ENCODE results near the gene PCYT1B. TPM values are rescaled to one million over a fixed set of nuclear protein-coding genes. Genes with fewer than 3 reads are reported as not detected.

PCYT1B gene
- under 1 TPM; 0.25 to 0.45 TPM for total RNA-seq

DNA sequence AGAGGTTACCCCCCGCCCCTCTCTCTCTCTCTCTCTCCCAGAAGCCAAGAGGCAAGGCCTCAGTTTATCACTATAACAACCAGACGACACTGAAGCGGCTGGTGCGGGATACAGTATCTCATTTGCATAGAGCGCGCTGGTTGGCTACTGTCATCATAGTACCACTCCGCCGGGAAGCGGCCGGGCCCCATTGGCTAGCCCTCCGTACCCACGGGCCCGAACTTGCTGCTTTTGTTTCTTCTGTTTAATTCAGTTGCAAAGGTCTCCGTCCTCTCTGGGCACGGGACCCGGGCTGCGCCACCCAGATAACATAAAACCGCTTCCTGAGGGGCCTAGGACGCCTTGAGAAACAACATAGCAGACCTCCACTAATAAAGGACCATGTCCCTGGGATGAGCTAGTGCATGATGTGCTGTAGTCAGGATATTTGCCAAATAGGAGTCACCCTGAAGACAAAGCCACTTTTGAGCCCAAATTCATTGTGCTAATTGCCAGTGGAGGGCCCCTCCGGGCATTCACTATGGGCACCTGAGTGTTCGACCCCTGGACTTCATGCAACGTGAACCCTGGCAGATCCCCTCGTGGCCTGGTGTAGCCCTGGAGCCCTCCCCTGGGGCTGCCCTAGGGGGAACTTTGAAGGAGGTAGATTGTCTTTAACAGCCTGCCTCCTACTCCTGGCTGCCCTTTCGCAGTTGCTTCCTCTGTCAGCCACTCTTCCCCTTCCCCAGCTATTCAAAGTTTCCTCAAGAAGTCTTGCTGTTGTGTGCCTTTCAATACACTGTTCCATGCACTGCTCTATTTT, at the start of gene PCYT1B:
TSS of gene PCYT1B (minus strand) at position 91 of the 802 bp plus-strand sequence. CDS start 242 bp downstream, outside the sequence.
- Mint-ChIP-seq H3K27me3 (peaks cover 15% of the 10 kb centered on the region), H3K27ac (no peak within 1 kb of the TSS), H3K4me3 (peak within 1 kb of the TSS; percentile 62), H3K4me1 (peaks cover 19% of the 10 kb centered on the region), H3K9me3 (no peaks in the 10 kb centered on the region), H3K36me3 (ENCODE audit: low read depth) (no peaks in the 10 kb centered on the region)
- ChIA-PET POLR2A (no interaction called here), CTCF (interaction anchor here (1.5 kb wide), 1 partner anchor 277 kb away, joined by 5 read pairs; no protein-coding TSS in a partner anchor)
- DNase-seq, result peak; percentile 69

DNA sequence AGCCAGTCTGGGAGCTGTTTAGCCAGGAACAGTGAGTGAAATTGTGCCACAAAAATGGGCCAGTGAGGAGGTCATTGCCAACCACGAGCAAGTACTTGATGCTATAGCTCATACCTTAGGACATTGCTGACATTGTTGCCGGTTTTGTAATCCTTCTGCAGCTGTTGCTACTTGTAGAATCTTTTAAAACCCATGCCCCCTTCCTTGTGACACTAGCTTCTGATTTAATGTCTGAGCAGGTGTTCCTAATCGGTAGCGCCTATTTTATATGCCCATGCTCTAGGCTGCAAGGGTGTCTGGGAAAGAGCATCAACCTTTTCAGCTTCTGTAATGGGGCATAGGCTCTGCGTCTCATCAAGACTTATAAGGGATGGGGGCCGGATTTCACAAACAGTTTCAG, 49.1 kb upstream of the PCYT1B start:
- H3K4me1 Mint-ChIP-seq, result peaks cover 35% of the 10 kb centered on the region
- POLR2A ChIA-PET, result no interaction called here
- H3K4me3 Mint-ChIP-seq, result no peak overlapping the region

DNA sequence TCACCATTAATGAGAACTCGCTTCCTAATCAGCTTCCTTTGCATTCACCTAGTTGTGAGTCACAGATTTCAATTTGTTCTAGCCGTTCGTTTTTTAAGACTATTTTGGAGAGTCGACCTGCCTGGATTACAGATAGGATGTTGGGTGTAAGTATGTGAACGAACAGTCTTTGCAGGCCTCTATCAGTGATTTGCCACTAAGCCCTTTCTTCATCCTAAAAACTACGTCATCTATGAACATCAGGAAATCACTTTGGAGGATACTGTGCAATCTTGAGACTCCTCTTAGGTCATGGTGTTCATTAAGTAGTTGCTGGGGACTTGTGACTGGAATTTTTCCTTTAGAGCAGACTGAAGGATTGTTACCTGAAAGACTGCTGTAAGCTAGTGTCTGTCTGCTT, 47.7 kb upstream of the PCYT1B start:
- no peak for DNase-seq
- POLR2A ChIA-PET, result interaction anchor here (0.5 to 1.8 kb wide), 4 partner anchors 49 to 912 kb away, joined by 3 to 4 read pairs (median 3); partner anchors contain the start of gene SAT1
- CTCF ChIA-PET, result interaction anchor here (1.3 kb wide), 1 partner anchor 325 kb away, joined by 3 read pairs; no protein-coding TSS in a partner anchor
- H3K27ac Mint-ChIP-seq, result peak overlapping the region; percentile 82
- peaks cover 35% of the 10 kb centered on the region for H3K4me1 Mint-ChIP-seq
- peak overlapping the region; percentile 88 for H3K4me3 Mint-ChIP-seq
- H3K27me3 Mint-ChIP-seq, result peaks cover 3% of the 10 kb centered on the region
- peaks cover 14% of the 10 kb centered on the region for H3K36me3 Mint-ChIP-seq (ENCODE audit: low read depth)
- no peaks in the 10 kb centered on the region for H3K9me3 Mint-ChIP-seq

More for the DNA sequence above, 49.1 kb upstream of the PCYT1B start:
- no peak overlapping the region for H3K27ac Mint-ChIP-seq
- CTCF ChIA-PET, result interaction anchor here (0.9 to 1.4 kb wide), 2 partner anchors 20 to 142 kb away, joined by 3 read pairs; no protein-coding TSS in a partner anchor
- DNase-seq, result no peak
- H3K27me3 Mint-ChIP-seq, result no peaks in the 10 kb centered on the region
- H3K36me3 Mint-ChIP-seq (ENCODE audit: low read depth), result peaks cover 20% of the 10 kb centered on the region
- no peaks in the 10 kb centered on the region for H3K9me3 Mint-ChIP-seq

DNA sequence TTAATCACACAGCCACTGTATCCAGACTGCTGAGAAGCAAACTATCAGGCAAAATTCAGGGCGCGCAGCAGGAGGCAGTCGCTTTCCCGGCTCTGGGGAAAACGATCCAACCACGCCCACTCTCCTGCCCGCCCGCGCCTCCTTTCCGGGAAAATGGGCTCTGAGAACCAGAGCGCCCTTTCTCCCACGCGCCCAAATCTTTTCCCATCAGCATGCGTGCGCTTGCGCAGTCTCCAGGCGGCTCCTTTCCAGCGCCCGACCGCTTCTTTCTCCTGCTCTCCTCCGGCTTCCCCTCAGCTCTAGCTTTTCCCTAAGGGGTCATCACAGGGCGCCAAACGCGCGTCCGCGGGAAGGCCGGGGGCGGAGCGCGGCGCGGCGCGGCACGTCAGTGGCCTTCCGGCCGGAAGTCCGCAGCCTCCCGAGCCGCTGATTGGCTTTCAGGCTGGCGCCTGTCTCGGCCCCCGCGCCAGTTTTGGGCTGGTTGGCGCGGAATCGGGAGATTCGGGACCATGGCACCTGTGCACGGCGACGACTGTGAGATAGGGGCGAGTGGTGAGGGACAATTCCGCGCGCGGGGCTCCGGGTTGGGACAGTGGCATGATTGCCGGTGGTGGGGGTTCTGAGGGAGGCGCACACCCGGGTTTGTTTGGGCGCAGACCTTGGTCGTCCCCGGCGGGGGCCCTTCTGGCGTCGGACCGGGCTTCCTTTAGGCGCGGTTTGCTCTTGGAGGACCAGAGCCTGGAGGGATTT, 46.5 kb upstream of the PCYT1B start, which contains the start of gene POLA1:
TSS of gene POLA1 (plus strand) at position 466 of the 750 bp plus-strand sequence. CDS start at position 510, 44 bp downstream.
- peak; percentile 79 for DNase-seq
- Mint-ChIP-seq H3K36me3 (ENCODE audit: low read depth) (peaks cover 12% of the 10 kb centered on the region), H3K9me3 (no peaks in the 10 kb centered on the region), H3K27ac (peak within 1 kb of the TSS; percentile 82), H3K4me3 (peak within 1 kb of the TSS; percentile 88), H3K4me1 (peaks cover 35% of the 10 kb centered on the region), H3K27me3 (peaks cover 3% of the 10 kb centered on the region)
- ChIA-PET POLR2A (interaction anchor here (1.0 to 1.8 kb wide), 2 partner anchors 50 to 911 kb away, joined by 3 to 4 read pairs; partner anchors contain the start of gene SAT1), CTCF (no interaction called here)

DNA sequence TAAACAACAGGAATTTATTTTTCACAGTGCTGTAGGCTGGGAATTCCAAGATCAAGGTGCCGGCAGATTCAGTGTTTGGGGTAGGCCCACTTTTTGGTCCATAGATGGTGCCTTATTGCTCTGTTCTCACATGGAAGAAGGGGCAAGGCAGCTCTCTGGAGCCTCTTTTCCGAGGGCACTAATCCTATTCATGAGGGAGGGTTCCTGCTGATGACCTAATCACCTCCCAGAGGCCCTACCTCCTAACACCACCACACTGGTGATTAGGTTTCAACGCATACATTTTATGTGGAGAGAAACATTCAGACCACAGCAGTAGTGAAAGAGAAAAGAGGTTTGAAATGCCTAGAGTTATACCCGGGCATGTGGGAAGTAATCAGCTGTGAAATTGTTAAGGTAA, 45.2 kb upstream of the PCYT1B start:
- Mint-ChIP-seq H3K27ac (no peak overlapping the region), H3K9me3 (no peaks in the 10 kb centered on the region), H3K4me3 (no peak overlapping the region), H3K27me3 (peaks cover 3% of the 10 kb centered on the region), H3K36me3 (ENCODE audit: low read depth) (peaks cover 12% of the 10 kb centered on the region), H3K4me1 (peaks cover 30% of the 10 kb centered on the region)
- CTCF ChIA-PET, result no interaction called here
- POLR2A ChIA-PET, result no interaction called here
- DNase-seq, result no peak

DNA sequence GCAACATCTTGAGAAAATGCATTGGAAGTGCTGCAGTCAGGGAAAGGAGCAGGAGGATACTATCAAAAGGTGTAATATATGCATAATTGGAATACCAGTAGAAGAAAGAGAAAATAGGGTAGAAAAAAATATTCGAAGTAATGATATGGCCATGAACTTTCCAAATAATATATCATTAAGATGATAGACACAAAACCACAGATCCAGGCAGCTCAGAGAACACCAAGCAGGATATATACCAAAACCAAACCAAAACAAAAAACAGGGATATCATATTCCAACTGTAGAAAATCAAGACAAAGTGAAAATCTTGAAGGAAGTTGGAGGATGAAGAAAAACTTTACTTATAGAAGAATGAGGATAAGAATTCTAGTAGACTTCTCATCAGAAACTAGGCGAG, 36.9 kb upstream of the PCYT1B start:
- Mint-ChIP-seq H3K27ac (no peak overlapping the region), H3K36me3 (ENCODE audit: low read depth) (peaks cover 10% of the 10 kb centered on the region), H3K4me1 (peaks cover 7% of the 10 kb centered on the region), H3K4me3 (no peak overlapping the region), H3K9me3 (peaks cover 6% of the 10 kb centered on the region), H3K27me3 (peaks cover 4% of the 10 kb centered on the region)
- CTCF ChIA-PET, result no interaction called here
- DNase-seq, result no peak
- POLR2A ChIA-PET, result no interaction called here

DNA sequence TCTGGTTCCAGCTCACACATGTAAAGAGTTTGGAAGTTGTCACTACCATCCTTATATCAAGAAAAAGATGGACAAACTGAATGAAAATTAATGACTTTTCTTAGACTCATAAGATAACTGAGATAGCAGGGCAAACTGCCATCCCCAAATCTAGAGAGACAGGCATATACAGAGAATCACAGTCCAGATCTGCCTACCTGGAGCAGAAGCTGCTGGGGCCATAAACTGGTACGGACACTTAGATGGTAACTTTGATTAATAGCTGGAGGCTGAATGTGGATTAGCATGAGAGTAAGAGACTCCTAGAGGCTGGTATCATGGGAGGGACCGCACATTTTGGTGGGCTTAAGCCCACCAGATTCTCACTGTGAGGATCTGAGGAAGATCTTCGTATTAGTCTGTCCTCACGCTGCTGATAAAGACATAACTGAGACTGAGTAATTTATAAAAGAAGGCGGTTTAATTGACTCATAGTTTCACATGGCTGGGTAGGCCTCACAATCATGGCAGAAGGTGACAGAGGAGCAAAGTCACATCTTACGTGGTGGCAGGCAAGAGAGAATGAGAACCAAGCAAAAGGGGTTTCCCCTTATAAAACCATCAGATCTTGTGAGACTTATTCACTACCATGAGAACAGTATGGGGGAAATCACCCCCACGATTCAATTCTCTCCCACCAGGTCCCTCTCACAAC, 35.7 kb upstream of the PCYT1B start:
- H3K4me1 Mint-ChIP-seq, result peaks cover 7% of the 10 kb centered on the region
- peak; percentile 18 for DNase-seq
- peaks cover 10% of the 10 kb centered on the region for H3K36me3 Mint-ChIP-seq (ENCODE audit: low read depth)
- H3K4me3 Mint-ChIP-seq, result no peak overlapping the region
- H3K27ac Mint-ChIP-seq, result no peak overlapping the region
- ChIA-PET CTCF (interaction anchor here (0.5 kb wide), 1 partner anchor 712 kb away, joined by 3 read pairs; no protein-coding TSS in a partner anchor), POLR2A (no interaction called here)
- peaks cover 4% of the 10 kb centered on the region for H3K27me3 Mint-ChIP-seq
- peaks cover 6% of the 10 kb centered on the region for H3K9me3 Mint-ChIP-seq

- DNase-seq, result no peak
- ChIA-PET CTCF (interaction anchor here (0.6 to 1.4 kb wide), 7 partner anchors 19 to 468 kb away, joined by 3 to 4 read pairs (median 3); no protein-coding TSS in a partner anchor), POLR2A (no interaction called here)
- Mint-ChIP-seq H3K36me3 (ENCODE audit: low read depth) (no peaks in the 10 kb centered on the region), H3K9me3 (no peaks in the 10 kb centered on the region), H3K4me3 (no peak overlapping the region), H3K27me3 (peaks cover 2% of the 10 kb centered on the region), H3K4me1 (no peaks in the 10 kb centered on the region), H3K27ac (no peak overlapping the region)
Observed at GRCh38 chrX:24676403-24677024, 29.4 kb upstream of the PCYT1B start.

DNA sequence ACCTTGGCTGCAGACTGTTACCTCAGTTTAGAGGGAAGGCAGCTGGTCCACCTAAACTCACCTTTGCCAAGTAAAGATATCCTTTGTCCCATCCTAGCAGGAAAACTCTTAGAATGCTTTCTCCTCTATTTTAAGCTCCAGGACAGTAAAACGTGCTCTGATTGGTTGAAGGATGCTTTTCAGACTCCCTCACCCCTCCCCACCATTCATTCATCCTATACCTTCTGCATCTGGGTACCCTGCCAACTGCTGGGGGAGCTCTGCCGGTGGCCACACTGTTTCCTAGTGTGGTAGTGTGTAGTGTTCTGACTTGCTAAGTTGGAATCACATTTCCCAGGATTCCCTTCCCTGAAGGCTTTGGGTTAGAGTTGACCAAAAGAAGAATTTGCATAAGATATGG, 26.3 kb upstream of the PCYT1B start:
- no peak overlapping the region for H3K4me3 Mint-ChIP-seq
- DNase-seq, result no peak
- H3K27me3 Mint-ChIP-seq, result peaks cover 2% of the 10 kb centered on the region
- POLR2A ChIA-PET, result no interaction called here
- no peak overlapping the region for H3K27ac Mint-ChIP-seq
- no peaks in the 10 kb centered on the region for H3K9me3 Mint-ChIP-seq
- H3K36me3 Mint-ChIP-seq (ENCODE audit: low read depth), result no peaks in the 10 kb centered on the region
- CTCF ChIA-PET, result no interaction called here
- H3K4me1 Mint-ChIP-seq, result no peaks in the 10 kb centered on the region

DNA sequence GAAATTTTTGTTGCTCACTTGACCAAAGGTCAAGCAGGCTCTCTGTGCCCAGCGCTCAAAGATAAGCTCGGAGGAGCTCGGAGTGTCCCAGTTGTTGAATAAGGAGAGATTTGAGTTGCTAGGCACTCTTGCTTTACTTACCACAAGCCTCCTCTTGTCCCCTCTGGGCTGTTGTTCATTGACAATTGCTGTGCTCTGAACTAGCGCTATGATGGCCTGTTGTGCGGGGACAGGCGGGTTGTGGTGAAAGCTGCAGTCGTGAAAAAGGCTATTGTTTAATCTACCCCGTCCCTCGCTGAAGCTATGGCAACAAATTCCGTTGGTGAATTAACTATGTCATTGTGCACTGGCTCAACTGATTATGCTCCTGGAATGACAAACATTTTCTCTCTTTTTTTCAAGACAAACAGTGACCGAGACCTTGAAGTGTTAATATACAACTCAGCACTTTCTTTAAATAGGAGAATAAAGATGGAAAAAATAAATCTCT, 25.6 kb upstream of the PCYT1B start:
- POLR2A ChIA-PET, result no interaction called here
- no peaks in the 10 kb centered on the region for H3K4me1 Mint-ChIP-seq
- peaks cover 6% of the 10 kb centered on the region for H3K27me3 Mint-ChIP-seq
- no peak overlapping the region for H3K4me3 Mint-ChIP-seq
- CTCF ChIA-PET, result no interaction called here
- H3K9me3 Mint-ChIP-seq, result no peaks in the 10 kb centered on the region
- no peak for DNase-seq
- H3K36me3 Mint-ChIP-seq (ENCODE audit: low read depth), result no peaks in the 10 kb centered on the region
- no peak overlapping the region for H3K27ac Mint-ChIP-seq

GRCh38 chrX:24668111-24668510, 21.0 kb upstream of the PCYT1B start:
- H3K27me3 Mint-ChIP-seq, result peaks cover 7% of the 10 kb centered on the region
- no peaks in the 10 kb centered on the region for H3K36me3 Mint-ChIP-seq (ENCODE audit: low read depth)
- CTCF ChIA-PET, result no interaction called here
- H3K27ac Mint-ChIP-seq, result no peak overlapping the region
- no peak for DNase-seq
- POLR2A ChIA-PET, result no interaction called here
- H3K4me3 Mint-ChIP-seq, result no peak overlapping the region
- H3K4me1 Mint-ChIP-seq, result no peaks in the 10 kb centered on the region
- H3K9me3 Mint-ChIP-seq, result no peaks in the 10 kb centered on the region

DNA sequence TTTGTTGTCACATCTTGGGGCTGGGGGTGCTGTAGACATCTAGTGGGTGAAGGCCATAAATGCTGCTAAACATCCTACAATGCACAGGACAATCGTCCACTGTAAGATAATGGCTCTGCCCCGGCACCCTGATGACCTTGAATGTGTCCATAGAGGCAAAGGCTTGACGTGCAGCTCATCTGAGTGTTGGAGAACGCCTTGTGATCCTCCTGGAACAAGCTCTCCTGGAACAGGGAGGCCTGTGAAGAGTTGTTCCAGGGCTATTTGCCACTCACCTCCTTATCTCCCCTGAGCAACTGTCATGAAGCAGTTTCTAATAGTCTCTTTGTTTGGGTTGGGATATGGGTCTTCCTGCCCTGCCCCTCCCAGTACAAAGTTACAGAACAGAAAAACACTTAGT, 15.2 kb upstream of the PCYT1B start:
- Mint-ChIP-seq H3K4me3 (no peak overlapping the region), H3K9me3 (no peaks in the 10 kb centered on the region), H3K4me1 (no peaks in the 10 kb centered on the region), H3K27me3 (peaks cover 7% of the 10 kb centered on the region), H3K36me3 (ENCODE audit: low read depth) (no peaks in the 10 kb centered on the region), H3K27ac (no peak overlapping the region)
- CTCF ChIA-PET, result no interaction called here
- POLR2A ChIA-PET, result no interaction called here
- no peak for DNase-seq
